HG03442 (cell line): ENCODE measurements around the gene ELL.

Experiments used
- ATAC-seq: cut with Tn5 transposase; IDR thresholded peaks from one replicate; pipeline ENCODE4 v1.9.1; 2021; ENCODE audit warnings: mild to moderate bottlenecking, moderate library complexity; ENCODE audit not compliant: unreplicated experiment

ELL gene

GRCh38 chr19:18473003-18473705 lies 48.7 kb downstream of the ELL start:
- no peak for ATAC-seq

- no peak for ATAC-seq
Measured at GRCh38 chr19:18470787-18471186, 51.1 kb downstream of the ELL start.

- no peak for ATAC-seq
Measured at GRCh38 chr19:18469069-18469846, 52.6 kb downstream of the ELL start.

- ATAC-seq: no peak
Measured at GRCh38 chr19:18468517-18468916, 53.4 kb downstream of the ELL start.

GRCh38 chr19:18467978-18468377 lies 53.9 kb downstream of the ELL start:
- ATAC-seq: no peak

- ATAC-seq: no peak
Measured at GRCh38 chr19:18466354-18466753, 55.5 kb downstream of the ELL start.

GRCh38 chr19:18465964-18466339 lies 55.9 kb downstream of the ELL start:
- no peak for ATAC-seq

- no peak for ATAC-seq
Measured at GRCh38 chr19:18465214-18465963, 56.5 kb downstream of the ELL start.

GRCh38 chr19:18464646-18465045 lies 57.2 kb downstream of the ELL start:
- no peak for ATAC-seq

GRCh38 chr19:18461471-18461870 lies 60.4 kb downstream of the ELL start:
- no peak for ATAC-seq

- ATAC-seq: no peak
Measured at GRCh38 chr19:18460900-18461299, 61.0 kb downstream of the ELL start.

- ATAC-seq: no peak
Measured at GRCh38 chr19:18457483-18458331, 64.2 kb downstream of the ELL start.

- ATAC-seq: no peak
Measured at GRCh38 chr19:18456974-18457373, 64.9 kb downstream of the ELL start.

- no peak for ATAC-seq
Measured at GRCh38 chr19:18456279-18456678, 65.6 kb downstream of the ELL start.

- ATAC-seq: no peak
Measured at GRCh38 chr19:18453269-18454024, 68.4 kb downstream of the ELL start.

GRCh38 chr19:18452386-18452785 lies 69.5 kb downstream of the ELL start:
- ATAC-seq: no peak

GRCh38 chr19:18450931-18451836 lies 70.7 kb downstream of the ELL start:
- peak; percentile 47 for ATAC-seq

GRCh38 chr19:18450021-18450930 lies 71.6 kb downstream of the ELL start:
- ATAC-seq: no peak
